Activated T-helper 17 cell treated with anti-CD3 and anti-CD28 coated beads, Interleukin-2, amount 50 U/mL, for 72 hours (primary cell): Measurements from ENCODE around the gene ZNF280C. TPM values are rescaled to one million over a fixed set of nuclear protein-coding genes. Genes with fewer than 3 reads are reported as not detected.

Experiments
- ATAC-seq: fragments of 150-1000 bp; cut with Tn5 transposase; replicated peaks from 2 replicates; pipeline ENCODE4 v1.10.0; 2021; ENCODE audit warnings: mild to moderate bottlenecking, moderate library complexity
- H3K27ac Mint-ChIP-seq: one replicate; pipeline ENCODE4 v1.8.0; 2022; ENCODE audit warnings: mixed read lengths
- H3K27me3 Mint-ChIP-seq: one replicate; pipeline ENCODE4 v1.8.0; 2022; ENCODE audit warnings: mixed read lengths
- H3K36me3 Mint-ChIP-seq: one replicate; pipeline ENCODE4 v1.8.0; 2022; ENCODE audit warnings: low read depth, mild to moderate bottlenecking, mixed read lengths
- H3K4me1 Mint-ChIP-seq: one replicate; pipeline ENCODE4 v1.8.0; 2022; ENCODE audit warnings: mixed read lengths
- H3K4me3 Mint-ChIP-seq: one replicate; pipeline ENCODE4 v1.8.0; 2022; ENCODE audit warnings: mild to moderate bottlenecking, mixed read lengths
- H3K9me3 Mint-ChIP-seq: one replicate; pipeline ENCODE4 v1.8.0; 2022; ENCODE audit warnings: mixed read lengths
- total RNA-seq, 2 donors: library from RNA; stranded (reverse); gene quantifications; one replicate each; pipeline ENCODE4 v1.2.3, GENCODE V29; 2022

The ZNF280C gene
- total RNA-seq, result 1 to 10 TPM; 4.8 to 8.2 TPM

GRCh38 chrX:130268449-130269170 lies at the start of gene ZNF280C:
TSS of gene ZNF280C (minus strand) at chrX:130268899. CDS start at chrX:130260449, 8,450 bp downstream.
- Mint-ChIP-seq H3K36me3 (peaks cover 5% of the 10 kb centered on the region), H3K4me3 (peak within 1 kb of the TSS; percentile 89), H3K9me3 (no peaks in the 10 kb centered on the region), H3K27me3 (no peaks in the 10 kb centered on the region), H3K4me1 (no peaks in the 10 kb centered on the region), H3K27ac (peak within 1 kb of the TSS; percentile 92)
- peak; percentile 93 for ATAC-seq

- no peaks in the 10 kb centered on the region for H3K36me3 Mint-ChIP-seq
- ATAC-seq, result no peak
- no peaks in the 10 kb centered on the region for H3K4me1 Mint-ChIP-seq
- H3K27ac Mint-ChIP-seq, result no peak overlapping the region
- no peaks in the 10 kb centered on the region for H3K9me3 Mint-ChIP-seq
- H3K27me3 Mint-ChIP-seq, result no peaks in the 10 kb centered on the region
- H3K4me3 Mint-ChIP-seq, result no peak overlapping the region
Measured at GRCh38 chrX:130304587-130305368, 36.1 kb upstream of the ZNF280C start.

- ATAC-seq, result no peak
- H3K36me3 Mint-ChIP-seq, result no peaks in the 10 kb centered on the region
- H3K27me3 Mint-ChIP-seq, result no peaks in the 10 kb centered on the region
- no peaks in the 10 kb centered on the region for H3K4me1 Mint-ChIP-seq
- no peak overlapping the region for H3K4me3 Mint-ChIP-seq
- no peaks in the 10 kb centered on the region for H3K9me3 Mint-ChIP-seq
- H3K27ac Mint-ChIP-seq, result no peak overlapping the region
Measured at GRCh38 chrX:130301977-130302376, 33.3 kb upstream of the ZNF280C start.

- no peak overlapping the region for H3K27ac Mint-ChIP-seq
- no peaks in the 10 kb centered on the region for H3K27me3 Mint-ChIP-seq
- ATAC-seq, result no peak
- H3K4me1 Mint-ChIP-seq, result no peaks in the 10 kb centered on the region
- H3K9me3 Mint-ChIP-seq, result no peaks in the 10 kb centered on the region
- H3K36me3 Mint-ChIP-seq, result no peaks in the 10 kb centered on the region
- no peak overlapping the region for H3K4me3 Mint-ChIP-seq
Measured at GRCh38 chrX:130301405-130301804, 32.7 kb upstream of the ZNF280C start.

GRCh38 chrX:130300010-130300282 lies 31.2 kb upstream of the ZNF280C start:
- H3K4me1 Mint-ChIP-seq, result no peaks in the 10 kb centered on the region
- no peaks in the 10 kb centered on the region for H3K9me3 Mint-ChIP-seq
- no peak overlapping the region for H3K4me3 Mint-ChIP-seq
- H3K36me3 Mint-ChIP-seq, result no peaks in the 10 kb centered on the region
- no peak for ATAC-seq
- no peak overlapping the region for H3K27ac Mint-ChIP-seq
- H3K27me3 Mint-ChIP-seq, result no peaks in the 10 kb centered on the region

- Mint-ChIP-seq H3K4me1 (no peaks in the 10 kb centered on the region), H3K27me3 (no peaks in the 10 kb centered on the region), H3K36me3 (no peaks in the 10 kb centered on the region), H3K4me3 (no peak overlapping the region), H3K9me3 (no peaks in the 10 kb centered on the region), H3K27ac (no peak overlapping the region)
- ATAC-seq, result no peak
Measured at GRCh38 chrX:130299279-130300009, 30.7 kb upstream of the ZNF280C start.

GRCh38 chrX:130296743-130297142 lies 28.0 kb upstream of the ZNF280C start:
- Mint-ChIP-seq H3K36me3 (no peaks in the 10 kb centered on the region), H3K4me1 (no peaks in the 10 kb centered on the region), H3K9me3 (no peaks in the 10 kb centered on the region), H3K27me3 (no peaks in the 10 kb centered on the region), H3K4me3 (no peak overlapping the region), H3K27ac (no peak overlapping the region)
- ATAC-seq, result no peak

GRCh38 chrX:130296297-130296678 lies 27.6 kb upstream of the ZNF280C start:
- H3K36me3 Mint-ChIP-seq, result no peaks in the 10 kb centered on the region
- no peaks in the 10 kb centered on the region for H3K27me3 Mint-ChIP-seq
- ATAC-seq, result no peak
- H3K4me3 Mint-ChIP-seq, result no peak overlapping the region
- no peaks in the 10 kb centered on the region for H3K4me1 Mint-ChIP-seq
- no peak overlapping the region for H3K27ac Mint-ChIP-seq
- H3K9me3 Mint-ChIP-seq, result no peaks in the 10 kb centered on the region

GRCh38 chrX:130295519-130296296 lies 27.0 kb upstream of the ZNF280C start:
- Mint-ChIP-seq H3K36me3 (no peaks in the 10 kb centered on the region), H3K27ac (no peak overlapping the region), H3K27me3 (no peaks in the 10 kb centered on the region), H3K4me3 (no peak overlapping the region), H3K4me1 (no peaks in the 10 kb centered on the region), H3K9me3 (no peaks in the 10 kb centered on the region)
- ATAC-seq, result no peak

- no peaks in the 10 kb centered on the region for H3K36me3 Mint-ChIP-seq
- ATAC-seq, result no peak
- H3K27ac Mint-ChIP-seq, result no peak overlapping the region
- no peaks in the 10 kb centered on the region for H3K9me3 Mint-ChIP-seq
- H3K4me3 Mint-ChIP-seq, result no peak overlapping the region
- H3K27me3 Mint-ChIP-seq, result no peaks in the 10 kb centered on the region
- H3K4me1 Mint-ChIP-seq, result no peaks in the 10 kb centered on the region
Measured at GRCh38 chrX:130287071-130287770, 18.5 kb upstream of the ZNF280C start.

- ATAC-seq, result no peak
- no peaks in the 10 kb centered on the region for H3K36me3 Mint-ChIP-seq
- H3K4me3 Mint-ChIP-seq, result no peak overlapping the region
- no peak overlapping the region for H3K27ac Mint-ChIP-seq
- no peaks in the 10 kb centered on the region for H3K27me3 Mint-ChIP-seq
- H3K4me1 Mint-ChIP-seq, result no peaks in the 10 kb centered on the region
- H3K9me3 Mint-ChIP-seq, result no peaks in the 10 kb centered on the region
Measured at GRCh38 chrX:130285710-130286109, 17.0 kb upstream of the ZNF280C start.

- Mint-ChIP-seq H3K36me3 (no peaks in the 10 kb centered on the region), H3K4me3 (no peak overlapping the region), H3K27ac (no peak overlapping the region), H3K4me1 (no peaks in the 10 kb centered on the region), H3K9me3 (no peaks in the 10 kb centered on the region), H3K27me3 (no peaks in the 10 kb centered on the region)
- no peak for ATAC-seq
Measured at GRCh38 chrX:130285069-130285620, 16.4 kb upstream of the ZNF280C start.

GRCh38 chrX:130282151-130282550 lies 13.5 kb upstream of the ZNF280C start:
- Mint-ChIP-seq H3K4me1 (no peaks in the 10 kb centered on the region), H3K9me3 (no peaks in the 10 kb centered on the region), H3K36me3 (no peaks in the 10 kb centered on the region), H3K27ac (no peak overlapping the region), H3K27me3 (no peaks in the 10 kb centered on the region), H3K4me3 (no peak overlapping the region)
- ATAC-seq, result no peak

- Mint-ChIP-seq H3K9me3 (no peaks in the 10 kb centered on the region), H3K27ac (no peak overlapping the region), H3K4me3 (no peak overlapping the region), H3K36me3 (no peaks in the 10 kb centered on the region), H3K4me1 (no peaks in the 10 kb centered on the region), H3K27me3 (no peaks in the 10 kb centered on the region)
- ATAC-seq, result no peak
Measured at GRCh38 chrX:130280901-130281300, 12.2 kb upstream of the ZNF280C start.
